ENCODE data around the gene VWC2L. TPM values are rescaled to one million over a fixed set of nuclear protein-coding genes. Genes with fewer than 3 reads are reported as not detected.

Gene VWC2L
- total RNA-seq, 1 experiment from 2014 or later, result not detected

DNA sequence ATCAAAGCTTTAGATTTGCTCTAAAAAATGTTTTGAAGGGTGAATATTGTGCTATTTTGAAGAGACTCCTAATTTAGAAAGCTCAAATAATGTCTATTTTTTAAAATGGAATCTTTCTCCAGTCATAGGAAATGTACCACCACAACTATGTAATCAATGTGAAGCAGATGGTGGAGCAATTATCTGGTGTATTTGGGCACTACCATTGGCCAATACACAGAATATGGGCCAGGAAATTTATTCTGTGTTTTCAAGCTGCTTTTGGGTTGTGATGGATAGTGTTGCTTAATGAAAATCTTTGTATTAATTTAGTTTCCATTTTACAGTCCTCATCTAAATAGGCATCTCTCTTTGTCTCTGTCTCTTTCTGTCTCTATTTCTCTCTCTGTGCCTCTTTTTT is 17.1 kb upstream of the VWC2L start:
- no peak for DNase-seq (ENCODE audit: low spot score)
- POLR2A ChIA-PET (ENCODE audit: low non-redundant PET), result no interaction called here
- BruUV-seq (replicated peaks), result no TSS peak
- no peaks in the 10 kb centered on the region for H3K4me1 ChIP-seq (ENCODE audit: insufficient read depth, low read length, poor library complexity, severe bottlenecking)
- CTCF ChIA-PET, result no interaction called here
- no peak for TF ChIP-seq EZH2 (IDR thresholded peaks at IDR 0.05; ENCODE audit: borderline replicate concordance, low read depth, low read length, poor library complexity, severe bottlenecking)
- TF ChIP-seq, protein P1, sequence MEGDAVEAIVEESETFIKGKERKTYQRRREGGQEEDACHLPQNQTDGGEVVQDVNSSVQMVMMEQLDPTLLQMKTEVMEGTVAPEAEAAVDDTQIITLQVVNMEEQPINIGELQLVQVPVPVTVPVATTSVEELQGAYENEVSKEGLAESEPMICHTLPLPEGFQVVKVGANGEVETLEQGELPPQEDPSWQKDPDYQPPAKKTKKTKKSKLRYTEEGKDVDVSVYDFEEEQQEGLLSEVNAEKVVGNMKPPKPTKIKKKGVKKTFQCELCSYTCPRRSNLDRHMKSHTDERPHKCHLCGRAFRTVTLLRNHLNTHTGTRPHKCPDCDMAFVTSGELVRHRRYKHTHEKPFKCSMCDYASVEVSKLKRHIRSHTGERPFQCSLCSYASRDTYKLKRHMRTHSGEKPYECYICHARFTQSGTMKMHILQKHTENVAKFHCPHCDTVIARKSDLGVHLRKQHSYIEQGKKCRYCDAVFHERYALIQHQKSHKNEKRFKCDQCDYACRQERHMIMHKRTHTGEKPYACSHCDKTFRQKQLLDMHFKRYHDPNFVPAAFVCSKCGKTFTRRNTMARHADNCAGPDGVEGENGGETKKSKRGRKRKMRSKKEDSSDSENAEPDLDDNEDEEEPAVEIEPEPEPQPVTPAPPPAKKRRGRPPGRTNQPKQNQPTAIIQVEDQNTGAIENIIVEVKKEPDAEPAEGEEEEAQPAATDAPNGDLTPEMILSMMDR (conservative IDR thresholded peaks at IDR 0.05; ENCODE audit: low read depth, low read length), result no peak
- intact Hi-C loops (cut with micrococcal nuclease; ENCODE audit: unreplicated experiment), result no loop called here
- no peaks in the 10 kb centered on the region for H3K9me3 ChIP-seq (ENCODE audit: low read depth, low read length, poor library complexity, severe bottlenecking)
- H3K27me3 ChIP-seq (replicated peaks; ENCODE audit: insufficient read depth, low read depth, low read length, poor library complexity), result no peaks in the 10 kb centered on the region
- no peaks in the 10 kb centered on the region for H3K36me3 ChIP-seq (ENCODE audit: insufficient read depth, low read length, poor library complexity, severe bottlenecking)
- H3K4me3 ChIP-seq (ENCODE audit: low read depth, low read length, poor library complexity, severe bottlenecking), result no peak overlapping the region
- H3K27ac ChIP-seq (ENCODE audit: low read depth, low read length, poor library complexity, severe bottlenecking), result no peak overlapping the region

- H3K9me3 ChIP-seq (ENCODE audit: low read depth, low read length, poor library complexity, severe bottlenecking), result no peaks in the 10 kb centered on the region
- BruUV-seq (replicated peaks), result no TSS peak
- H3K4me1 ChIP-seq (ENCODE audit: insufficient read depth, low read length, poor library complexity, severe bottlenecking), result no peaks in the 10 kb centered on the region
- no peak for DNase-seq (ENCODE audit: low spot score)
- H3K36me3 ChIP-seq (ENCODE audit: insufficient read depth, low read length, poor library complexity, severe bottlenecking), result no peaks in the 10 kb centered on the region
- TF ChIP-seq, protein P1 (conservative IDR thresholded peaks at IDR 0.05; ENCODE audit: low read depth, low read length), result no peak
- TF ChIP-seq EZH2 (IDR thresholded peaks at IDR 0.05; ENCODE audit: borderline replicate concordance, low read depth, low read length, poor library complexity, severe bottlenecking), result no peak
- intact Hi-C loops (cut with micrococcal nuclease; ENCODE audit: unreplicated experiment), result no loop called here
- H3K27ac ChIP-seq (ENCODE audit: low read depth, low read length, poor library complexity, severe bottlenecking), result no peak overlapping the region
- H3K4me3 ChIP-seq (ENCODE audit: low read depth, low read length, poor library complexity, severe bottlenecking), result no peak overlapping the region
- no peaks in the 10 kb centered on the region for H3K27me3 ChIP-seq (replicated peaks; ENCODE audit: insufficient read depth, low read depth, low read length, poor library complexity)
- ChIA-PET POLR2A (ENCODE audit: low non-redundant PET) (no interaction called here), CTCF (no interaction called here)
Observed at GRCh38 chr2:214395040-214395439, 15.8 kb upstream of the VWC2L start.

DNA sequence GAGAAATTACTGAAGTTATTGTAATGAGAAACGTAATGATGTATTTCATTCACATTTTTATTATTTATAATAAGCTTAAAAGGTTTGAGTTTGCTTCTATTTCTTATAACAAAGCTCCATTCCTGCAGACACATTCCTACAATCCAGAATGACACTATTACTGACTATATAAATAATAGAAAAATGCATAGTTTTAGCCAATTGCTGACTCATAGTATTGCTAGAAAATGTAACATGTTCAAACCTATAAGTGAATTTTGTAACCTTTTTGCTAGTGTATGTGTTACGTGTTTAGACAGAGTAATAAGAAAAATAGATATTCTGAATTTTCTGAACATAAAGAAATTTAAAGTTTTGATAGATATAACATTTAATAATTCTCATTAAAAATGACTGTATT is 9.3 kb upstream of the VWC2L start:
- Histone ChIP-seq H3K36me3 (ENCODE audit: insufficient read depth, low read length, poor library complexity, severe bottlenecking) (no peaks in the 10 kb centered on the region), H3K4me3 (ENCODE audit: low read depth, low read length, poor library complexity, severe bottlenecking) (no peak overlapping the region), H3K27me3 (replicated peaks; ENCODE audit: insufficient read depth, low read depth, low read length, poor library complexity) (no peaks in the 10 kb centered on the region), H3K4me1 (ENCODE audit: insufficient read depth, low read length, poor library complexity, severe bottlenecking) (no peaks in the 10 kb centered on the region), H3K27ac (ENCODE audit: low read depth, low read length, poor library complexity, severe bottlenecking) (no peak overlapping the region), H3K9me3 (ENCODE audit: low read depth, low read length, poor library complexity, severe bottlenecking) (no peaks in the 10 kb centered on the region)
- TF ChIP-seq EZH2 (IDR thresholded peaks at IDR 0.05; ENCODE audit: borderline replicate concordance, low read depth, low read length, poor library complexity, severe bottlenecking), result no peak
- TF ChIP-seq, protein P1 (conservative IDR thresholded peaks at IDR 0.05; ENCODE audit: low read depth, low read length), result no peak
- intact Hi-C loops (cut with micrococcal nuclease; ENCODE audit: unreplicated experiment), result no loop called here
- no peak for DNase-seq (ENCODE audit: low spot score)
- POLR2A ChIA-PET (ENCODE audit: low non-redundant PET), result no interaction called here
- CTCF ChIA-PET, result no interaction called here
- no TSS peak for BruUV-seq (replicated peaks)
